Islet of Langerhans (tissue), 1 donor: ENCODE measurements around the gene PRDM15.
A peak's percentile ranks its signal among the peaks of the same experiment; 100 is the strongest.

Experiments
- FAIRE-seq: peaks from one replicate; lab custom pipeline; 2011; peaks lifted over from hg19 to GRCh38; lab: Jason Lieb, UNC

The PRDM15 gene

DNA sequence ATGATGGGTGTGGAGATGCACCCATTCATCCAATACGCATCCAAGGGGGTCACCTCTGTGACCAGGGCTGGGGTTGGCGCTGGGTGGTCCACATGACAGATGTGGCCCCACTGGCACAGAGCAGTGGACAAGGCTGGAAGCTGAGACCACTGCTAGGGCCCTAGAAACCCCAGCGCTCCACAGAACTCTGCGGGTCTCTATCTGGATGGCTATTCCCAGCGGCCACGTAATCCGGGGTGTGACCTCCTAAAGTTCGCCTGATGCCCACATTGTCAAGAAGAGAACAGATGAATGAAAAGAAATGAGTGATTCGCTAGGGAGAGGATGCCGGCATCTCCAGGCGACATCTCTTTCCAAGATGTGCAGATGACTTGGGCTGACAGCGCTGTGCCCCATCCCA is 55.2 kb downstream of the PRDM15 start:
- FAIRE-seq = no peak

- FAIRE-seq = no peak
Observed at GRCh38 chr21:41823166-41823565, 56.0 kb downstream of the PRDM15 start.

- no peak for FAIRE-seq
Observed at GRCh38 chr21:41821756-41822431, 57.2 kb downstream of the PRDM15 start.

GRCh38 chr21:41821081-41821755 is 57.9 kb downstream of the PRDM15 start:
- no peak for FAIRE-seq

DNA sequence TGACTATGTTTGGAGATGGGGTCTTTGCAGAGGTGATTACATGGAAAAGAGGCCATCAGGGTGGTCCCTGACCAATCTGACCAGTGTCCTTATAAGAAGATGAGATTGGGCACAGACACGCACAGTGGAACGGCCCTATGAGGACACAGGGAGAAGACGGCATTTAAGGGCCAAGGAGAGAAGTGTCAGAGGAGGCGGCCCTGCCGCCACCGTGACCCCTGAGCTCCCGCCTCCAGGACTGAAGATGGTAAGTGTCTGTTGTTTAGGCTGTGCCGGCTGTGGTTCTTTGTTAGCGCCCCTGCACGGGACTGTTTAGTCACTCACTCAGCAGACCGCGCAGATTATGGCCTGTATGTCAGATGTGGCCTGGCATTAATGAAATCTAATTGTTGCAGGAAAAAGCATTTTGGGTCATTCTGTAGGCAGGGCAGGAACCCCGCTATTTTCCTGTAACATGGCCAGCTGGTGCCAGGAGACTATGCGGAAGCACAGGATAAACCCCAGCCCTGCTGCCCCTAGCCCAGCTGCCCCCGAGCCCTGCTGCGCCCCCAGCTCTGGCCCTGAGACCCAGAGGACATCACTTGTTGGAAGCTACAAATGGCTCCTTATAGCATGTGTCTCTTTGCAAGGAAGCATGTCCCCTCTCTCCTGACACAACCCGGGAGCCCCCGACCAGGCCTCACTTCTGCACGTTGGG is 58.6 kb downstream of the PRDM15 start:
- FAIRE-seq = no peak

DNA sequence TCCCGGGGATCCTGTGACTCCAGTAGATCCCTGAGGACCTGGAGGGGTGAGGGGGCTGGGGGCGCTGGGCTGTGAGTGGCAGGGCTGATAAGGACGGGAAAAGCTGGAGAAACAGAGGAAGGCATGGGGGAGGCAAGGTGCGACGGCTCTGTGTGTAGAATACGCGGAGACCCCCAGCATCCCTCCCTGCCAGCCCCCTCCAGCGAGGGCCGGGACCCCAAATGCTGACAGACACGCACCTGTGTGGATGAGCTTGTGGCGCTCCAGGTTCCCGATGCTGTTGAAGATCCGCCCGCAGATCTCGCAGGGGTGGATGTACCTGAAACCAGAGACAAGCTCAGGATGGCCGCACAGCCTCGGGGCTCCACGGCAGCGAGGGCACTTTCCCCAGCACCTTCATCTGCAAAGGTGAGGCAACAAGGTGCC is 59.3 kb downstream of the PRDM15 start:
- no peak for FAIRE-seq

DNA sequence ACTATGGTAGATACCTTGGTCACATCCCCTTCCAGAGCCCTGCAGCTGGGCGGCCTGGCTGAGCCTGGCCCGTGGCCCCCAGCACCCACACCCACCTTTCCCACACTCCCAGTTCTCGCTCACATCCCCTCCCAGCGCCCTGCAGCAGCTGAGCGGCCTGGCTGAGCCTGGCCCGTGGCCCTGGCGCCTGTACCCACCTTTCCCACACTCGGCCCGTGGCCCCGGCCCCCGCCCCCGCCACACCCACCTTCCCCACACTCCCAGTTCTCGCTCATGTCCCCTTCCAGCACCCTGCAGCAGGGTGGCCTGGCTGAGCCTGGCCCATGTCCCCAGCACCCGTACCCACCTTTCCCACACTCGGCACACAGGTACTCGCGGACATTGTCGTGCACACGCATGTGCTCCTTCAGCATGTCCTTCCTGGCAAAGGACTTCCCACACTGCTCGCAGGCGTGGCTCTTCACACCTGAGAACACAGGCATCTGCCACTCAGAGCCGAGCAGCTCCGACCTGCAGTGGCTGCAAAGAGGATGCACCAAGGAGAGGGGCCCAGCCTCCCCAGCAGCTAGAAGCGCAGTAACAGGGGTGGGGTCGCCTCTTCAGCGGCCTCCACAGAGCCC is 59.8 kb downstream of the PRDM15 start:
- no peak for FAIRE-seq

DNA sequence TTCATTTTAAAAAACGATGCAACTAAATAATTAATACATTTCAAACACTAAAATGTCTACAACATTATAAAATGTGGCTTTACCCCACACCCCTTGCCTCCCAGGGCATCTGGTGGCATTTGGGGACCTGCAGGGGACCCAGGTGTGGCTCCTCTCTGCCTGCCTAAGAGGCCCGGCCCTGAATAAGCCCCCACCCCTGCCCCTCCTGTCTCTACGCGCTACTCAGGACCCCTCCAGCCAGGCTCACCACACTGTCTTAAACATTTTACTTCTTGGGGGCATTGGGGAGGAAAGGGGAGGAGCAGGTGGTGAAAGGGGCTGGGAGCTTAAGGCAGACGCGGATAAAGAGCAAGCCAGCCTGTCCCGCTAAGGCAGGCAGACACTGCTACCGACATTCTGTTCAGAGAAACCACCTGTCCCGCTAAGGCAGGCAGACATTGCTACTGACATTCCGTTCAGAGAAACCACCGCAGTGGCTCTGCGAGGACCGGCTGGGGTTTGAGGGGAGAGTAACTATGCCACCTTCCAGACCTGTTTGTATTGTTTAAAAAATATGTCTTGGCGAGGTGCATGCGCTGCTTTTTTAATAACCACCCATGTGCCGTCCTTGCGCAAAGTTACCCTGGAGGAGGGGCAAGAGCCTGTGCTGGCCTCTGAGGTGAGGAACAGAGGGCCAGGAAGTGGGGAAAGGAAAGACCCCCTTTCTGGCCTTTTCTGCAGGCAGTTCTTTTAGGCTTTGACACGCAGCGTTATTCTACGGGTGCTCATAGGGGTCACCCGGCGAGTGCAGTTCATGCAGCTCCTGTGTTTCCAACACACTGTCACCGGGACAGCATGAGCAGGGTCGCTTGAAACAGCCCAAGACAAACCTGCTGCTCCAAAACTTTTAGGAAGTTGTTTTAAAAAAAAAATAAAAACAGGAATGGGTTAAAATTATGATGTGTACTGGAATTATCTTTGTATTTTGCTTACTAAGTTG is 61.0 kb downstream of the PRDM15 start:
- no peak for FAIRE-seq

GRCh38 chr21:41817228-41817627 is 61.9 kb downstream of the PRDM15 start:
- peak; percentile 86 for FAIRE-seq

DNA sequence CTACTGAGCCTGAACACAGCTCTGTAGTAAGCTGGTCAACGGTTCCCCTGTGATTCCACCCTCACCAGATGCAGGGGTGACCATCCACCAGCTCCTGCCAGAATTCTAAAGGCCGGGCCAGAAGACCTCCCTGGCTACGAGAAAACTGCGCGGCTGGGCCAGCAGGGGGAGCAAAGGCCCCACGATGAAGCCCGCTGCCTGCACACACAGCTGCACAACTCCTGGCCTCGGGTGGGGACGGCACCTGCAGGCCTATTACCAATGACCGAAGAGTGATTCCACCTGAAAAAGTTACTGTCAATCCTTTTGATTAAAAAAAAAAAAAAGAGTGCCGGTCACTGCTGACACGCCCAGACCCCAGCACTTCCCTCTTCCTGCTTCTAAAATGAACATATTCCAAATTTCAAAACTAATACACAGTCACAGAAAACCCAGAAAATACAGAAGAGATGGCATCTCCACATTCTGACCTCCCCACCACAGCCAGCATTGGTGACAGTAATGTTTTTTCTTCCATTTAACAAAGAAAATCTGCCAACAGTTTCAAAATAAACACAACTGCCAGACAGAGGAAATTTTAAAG is 62.5 kb downstream of the PRDM15 start:
- no peak for FAIRE-seq

- FAIRE-seq = no peak
Observed at GRCh38 chr21:41815652-41816582, 63.2 kb downstream of the PRDM15 start.

DNA sequence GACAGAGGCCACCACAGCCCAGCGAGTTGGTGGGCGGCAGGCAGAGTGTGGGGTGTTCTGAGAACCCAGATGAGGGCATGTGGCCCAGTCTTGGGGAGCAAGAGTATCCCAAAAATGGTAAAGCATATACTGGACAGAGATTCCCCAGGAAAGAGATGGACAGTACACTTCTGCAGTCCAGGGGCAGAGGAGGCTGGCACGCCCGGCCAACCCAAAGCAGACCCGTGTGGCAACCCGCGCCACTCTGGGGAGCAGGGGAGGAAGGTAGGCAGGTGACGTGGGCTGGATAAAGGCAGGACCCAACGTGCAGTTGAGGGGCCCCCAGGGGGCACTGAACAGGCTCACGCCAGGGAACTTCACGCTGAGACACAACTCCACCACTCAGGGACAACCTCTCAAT is 65.9 kb downstream of the PRDM15 start:
- no peak for FAIRE-seq

- FAIRE-seq = no peak
Observed at GRCh38 chr21:41812679-41813078, 66.5 kb downstream of the PRDM15 start.

DNA sequence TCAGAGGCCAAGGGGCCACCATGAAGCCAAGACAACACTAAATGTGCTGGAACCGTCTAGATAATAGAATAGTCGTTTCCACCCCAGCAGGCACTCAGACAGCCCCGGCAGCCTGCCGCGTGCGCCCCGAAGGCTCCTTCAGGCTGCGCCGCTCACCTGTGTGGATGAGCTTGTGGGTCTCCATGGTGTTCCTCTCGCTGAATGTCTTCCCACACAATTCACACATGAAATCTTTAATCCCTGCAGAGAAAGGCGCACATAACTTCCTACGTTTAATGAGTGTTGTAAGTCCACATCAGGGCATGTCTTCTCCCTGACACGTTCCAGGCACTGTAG is 68.6 kb downstream of the PRDM15 start:
- no peak for FAIRE-seq

DNA sequence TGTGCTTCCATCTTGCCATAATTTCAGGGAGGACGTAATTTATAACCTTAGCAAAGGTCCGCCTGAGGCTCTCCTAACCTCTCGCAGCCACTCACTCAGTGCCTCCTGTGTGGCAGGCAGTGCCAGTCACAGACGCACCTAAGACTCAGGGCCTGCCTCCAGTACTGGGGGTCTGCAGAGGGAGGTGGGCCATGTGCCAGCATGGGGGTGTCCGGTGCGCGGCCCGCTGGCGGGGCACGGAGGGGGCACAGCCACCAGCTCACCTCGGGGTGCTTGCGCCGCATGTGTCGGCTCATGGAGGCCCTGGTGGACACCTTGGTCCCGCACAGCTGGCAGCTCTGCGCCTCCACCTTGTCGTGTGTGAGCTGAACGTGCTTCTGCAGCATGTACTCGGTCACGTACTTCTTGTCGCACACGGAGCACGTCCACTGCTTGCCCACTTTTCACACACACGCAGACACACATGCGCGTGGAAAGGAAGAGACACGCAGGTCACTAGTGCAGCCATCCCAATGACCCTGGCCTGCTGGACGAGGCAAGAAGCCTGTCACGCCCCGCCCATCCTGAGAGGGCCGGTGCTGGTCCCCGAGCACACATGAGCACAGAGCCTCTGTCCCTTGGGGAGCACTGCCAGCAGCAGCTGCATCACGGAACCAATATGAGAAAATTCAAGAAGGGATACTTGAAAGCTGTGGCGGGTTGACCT is 69.1 kb downstream of the PRDM15 start:
- FAIRE-seq = no peak

DNA sequence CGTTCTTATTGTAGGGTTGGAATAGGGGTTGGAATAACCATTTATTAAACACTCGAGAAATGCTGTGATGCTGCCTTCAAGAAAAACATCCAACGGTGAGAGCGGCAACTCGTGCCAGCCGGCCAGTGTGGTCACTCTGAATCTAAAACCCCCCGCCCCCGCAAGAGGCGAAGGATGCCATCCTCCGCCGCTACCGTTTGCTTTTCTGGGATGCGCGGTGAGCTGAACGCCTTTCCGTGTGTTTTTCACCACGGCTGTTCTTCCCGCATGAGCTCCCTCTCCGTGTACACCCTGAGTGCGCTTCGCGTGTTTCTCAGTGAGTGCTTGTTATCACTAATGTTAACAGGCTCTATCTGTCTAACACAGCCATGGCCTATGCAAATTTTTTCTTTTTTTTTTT is 70.3 kb downstream of the PRDM15 start:
- no peak for FAIRE-seq

DNA sequence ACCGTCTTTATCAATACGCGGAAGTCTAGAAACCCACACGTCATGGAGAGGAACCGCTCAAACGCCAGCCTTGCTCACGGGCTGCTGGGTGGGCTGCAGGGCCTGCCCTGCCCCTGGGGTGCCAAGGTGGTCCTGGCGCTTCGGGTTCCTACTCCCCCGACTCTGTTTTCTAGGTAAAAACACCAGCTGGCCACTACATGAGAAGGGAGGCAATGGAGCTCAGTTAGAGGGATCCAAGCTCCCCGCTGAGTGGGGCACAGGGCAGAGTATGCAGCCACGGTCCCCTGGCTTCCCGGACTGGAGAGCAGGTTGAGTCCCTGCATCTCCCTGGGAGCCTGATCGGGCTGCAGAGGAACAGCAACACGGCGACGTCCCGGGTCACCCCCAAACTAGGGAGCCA is 71.0 kb downstream of the PRDM15 start:
- no peak for FAIRE-seq

GRCh38 chr21:41806773-41807172 is 72.4 kb downstream of the PRDM15 start:
- FAIRE-seq = no peak

DNA sequence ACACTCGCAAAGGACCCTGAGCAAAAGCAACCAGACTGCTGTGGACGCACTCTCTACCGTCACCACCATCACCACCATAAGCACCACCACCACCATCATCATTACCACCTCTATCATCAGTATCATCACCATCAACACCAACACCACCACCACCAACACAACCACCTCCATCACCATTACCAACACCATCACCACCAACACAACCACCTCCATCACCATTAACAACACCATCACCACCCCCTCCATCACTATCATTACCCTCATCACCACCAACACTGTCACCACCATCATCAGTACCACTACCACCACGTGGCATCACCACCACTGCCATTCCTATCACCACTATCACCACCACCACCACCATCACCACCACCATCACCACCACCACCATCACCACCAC is 73.5 kb downstream of the PRDM15 start:
- FAIRE-seq = no peak

DNA sequence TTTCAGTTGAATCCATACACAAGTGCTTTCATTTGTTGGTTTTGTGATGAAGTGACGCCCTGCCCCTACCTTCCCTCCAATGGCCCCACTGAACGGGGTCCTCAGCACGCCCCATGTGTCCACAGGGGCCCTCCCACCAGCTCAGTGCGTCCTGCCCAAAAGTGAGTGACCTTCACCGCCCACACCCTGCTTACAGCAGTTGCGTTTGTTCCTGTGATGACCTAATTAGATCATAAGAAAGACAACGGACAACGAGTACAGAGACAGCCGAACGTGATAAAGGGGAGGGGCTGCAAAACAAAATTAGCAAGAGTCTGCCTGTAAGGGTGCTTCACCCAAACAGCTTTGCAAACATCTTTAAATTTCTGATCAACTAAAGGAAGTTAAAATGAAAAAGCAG is 74.1 kb downstream of the PRDM15 start:
- no peak for FAIRE-seq
